B cell (primary cell): Measurements from ENCODE around the gene CCN5.
A peak's percentile ranks its signal among the peaks of the same experiment; 100 is the strongest.

Experiments used
- EZH2 ChIP-seq: IDR thresholded peaks from 2 replicates; pipeline ENCODE4 v1.6.1; 2012; ENCODE audit warnings: borderline replicate concordance, low read depth, mild to moderate bottlenecking, moderate library complexity, low read length; ENCODE audit not compliant: insufficient read depth, poor library complexity, severe bottlenecking
- TF ChIP-seq, protein P1 (sequence below): fragments of 200-600 bp; IDR thresholded peaks from one replicate; pipeline ENCODE4 v1.8.0; 2022; ENCODE audit warnings: antibody characterized with exemption, mild to moderate bottlenecking

DNA sequence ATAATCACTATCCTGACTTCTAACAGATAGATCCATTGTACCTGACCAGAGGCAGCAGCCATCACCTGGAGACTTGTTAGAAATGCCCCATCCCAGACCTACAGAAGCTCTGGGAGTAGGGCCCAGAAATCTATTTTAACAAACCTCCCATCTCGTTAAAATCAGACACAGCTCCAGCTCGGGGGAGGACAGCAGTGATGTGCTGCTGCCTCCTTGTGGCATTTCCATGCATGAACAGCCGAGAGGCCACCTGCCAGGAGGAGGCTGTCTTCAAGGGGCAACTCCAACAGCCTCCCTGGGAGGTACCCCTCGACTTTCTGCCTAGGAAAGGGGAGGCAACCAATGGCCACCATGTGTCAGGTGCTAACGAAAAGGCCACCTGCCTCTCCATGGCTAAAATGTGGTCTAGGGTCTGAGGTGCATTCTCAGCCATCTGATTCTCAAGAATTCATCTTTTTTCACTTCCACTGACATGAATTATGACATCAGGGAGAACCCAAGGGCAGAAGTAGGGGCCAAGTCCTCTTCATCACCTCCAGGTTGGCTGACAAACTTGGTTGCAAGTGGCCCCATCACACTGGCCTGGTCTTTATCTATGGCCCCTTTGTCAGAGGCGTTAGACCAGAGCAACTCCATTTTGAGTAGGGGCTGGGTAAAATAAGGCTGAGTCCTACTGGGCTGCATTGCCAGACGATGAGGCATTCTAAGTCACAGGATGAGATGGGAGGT, 18.3 kb downstream of the CCN5 start:
- TF ChIP-seq EZH2 = no peak
- TF ChIP-seq, protein P1, sequence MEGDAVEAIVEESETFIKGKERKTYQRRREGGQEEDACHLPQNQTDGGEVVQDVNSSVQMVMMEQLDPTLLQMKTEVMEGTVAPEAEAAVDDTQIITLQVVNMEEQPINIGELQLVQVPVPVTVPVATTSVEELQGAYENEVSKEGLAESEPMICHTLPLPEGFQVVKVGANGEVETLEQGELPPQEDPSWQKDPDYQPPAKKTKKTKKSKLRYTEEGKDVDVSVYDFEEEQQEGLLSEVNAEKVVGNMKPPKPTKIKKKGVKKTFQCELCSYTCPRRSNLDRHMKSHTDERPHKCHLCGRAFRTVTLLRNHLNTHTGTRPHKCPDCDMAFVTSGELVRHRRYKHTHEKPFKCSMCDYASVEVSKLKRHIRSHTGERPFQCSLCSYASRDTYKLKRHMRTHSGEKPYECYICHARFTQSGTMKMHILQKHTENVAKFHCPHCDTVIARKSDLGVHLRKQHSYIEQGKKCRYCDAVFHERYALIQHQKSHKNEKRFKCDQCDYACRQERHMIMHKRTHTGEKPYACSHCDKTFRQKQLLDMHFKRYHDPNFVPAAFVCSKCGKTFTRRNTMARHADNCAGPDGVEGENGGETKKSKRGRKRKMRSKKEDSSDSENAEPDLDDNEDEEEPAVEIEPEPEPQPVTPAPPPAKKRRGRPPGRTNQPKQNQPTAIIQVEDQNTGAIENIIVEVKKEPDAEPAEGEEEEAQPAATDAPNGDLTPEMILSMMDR = peak; percentile 73
